ENCODE results near the gene RAB43.
"Not testable (repeated sequence)": the region's sequence is repeated elsewhere in the genome, so short reads cannot be mapped to it uniquely, and the experiment has no call there.

The RAB43 gene

GRCh38 chr3:129121792-129122411 lies at the start of gene RAB43:
Gene RAB43, minus strand, starts transcription at chr3:129121804. Its CDS starts 315 bp downstream, at chr3:129121489.
- DNase-seq, result peak; percentile 69 to 77

DNA sequence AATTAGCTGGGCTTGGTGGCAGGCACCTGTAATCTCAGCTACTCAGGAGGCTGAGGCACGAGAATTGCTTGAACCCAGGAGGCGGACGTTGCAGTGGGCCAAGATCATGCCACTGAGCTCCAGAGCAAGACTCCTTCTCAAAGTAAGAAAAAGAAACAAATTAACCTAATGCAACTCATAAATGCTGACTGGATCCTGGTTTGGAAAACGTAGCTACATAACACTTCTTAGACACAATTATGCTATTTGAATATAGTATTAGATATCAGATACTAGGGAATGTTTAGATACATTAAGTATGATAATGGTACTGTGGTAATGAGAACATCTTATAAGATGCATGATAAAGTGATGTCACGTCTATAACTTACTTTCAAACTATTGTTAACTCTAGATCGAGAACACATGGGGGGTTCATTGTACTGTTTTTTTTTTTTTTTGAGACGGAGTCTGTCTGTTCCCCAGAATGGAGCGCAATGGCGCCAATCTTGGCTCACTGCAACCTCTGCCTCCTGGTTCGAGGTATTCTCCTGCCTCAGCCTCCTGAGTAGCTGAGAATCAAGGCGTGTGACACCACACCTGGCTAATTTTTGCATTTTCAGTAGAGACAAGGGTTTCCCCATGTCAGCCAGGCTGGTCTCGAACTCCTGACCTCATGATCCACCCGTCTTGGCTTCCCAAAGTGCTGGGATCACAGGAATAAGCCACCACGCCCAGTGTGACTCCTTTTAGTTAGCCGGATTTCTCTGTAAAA lies 45.2 kb upstream of the RAB43 start:
- no peak for DNase-seq

DNA sequence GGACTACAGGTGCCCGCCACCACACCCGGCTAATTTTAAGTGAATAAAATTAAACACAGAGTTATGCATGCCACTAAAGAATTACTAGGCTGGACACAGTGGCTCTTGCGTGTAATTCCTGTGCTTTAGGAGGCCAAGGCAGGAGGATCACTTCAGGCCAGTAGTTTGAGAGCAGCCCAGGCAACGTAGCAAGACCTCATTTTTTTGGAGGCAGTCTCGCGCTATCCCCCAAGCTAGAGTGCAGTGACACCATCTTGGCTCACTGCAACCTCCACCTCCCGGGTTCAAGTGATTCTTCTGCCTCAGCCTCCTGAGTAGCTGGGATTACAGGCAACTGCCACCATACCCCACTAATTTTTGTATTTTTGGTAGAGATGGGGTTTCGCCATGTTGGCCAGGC lies 44.0 kb upstream of the RAB43 start:
- DNase-seq, result not testable (repeated sequence)

DNA sequence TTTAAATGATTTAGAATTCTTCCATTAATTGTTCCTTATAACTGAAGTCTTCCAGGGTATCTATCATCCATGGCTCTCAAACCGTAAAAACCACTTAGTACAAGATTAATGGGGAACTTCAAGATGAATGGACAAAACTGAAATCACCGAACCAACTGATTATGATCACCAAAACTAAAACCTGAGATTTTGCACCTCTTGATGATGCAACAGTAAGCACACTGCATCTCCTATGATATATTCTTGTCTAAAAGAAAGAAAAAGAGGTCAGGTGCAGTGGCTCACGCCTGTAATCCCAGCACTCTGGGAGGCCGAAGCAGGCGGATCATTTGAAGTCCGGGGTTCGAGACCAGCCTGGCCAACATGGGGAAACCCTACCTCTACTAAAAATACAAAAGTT lies 42.9 kb upstream of the RAB43 start:
- no peak for DNase-seq

DNA sequence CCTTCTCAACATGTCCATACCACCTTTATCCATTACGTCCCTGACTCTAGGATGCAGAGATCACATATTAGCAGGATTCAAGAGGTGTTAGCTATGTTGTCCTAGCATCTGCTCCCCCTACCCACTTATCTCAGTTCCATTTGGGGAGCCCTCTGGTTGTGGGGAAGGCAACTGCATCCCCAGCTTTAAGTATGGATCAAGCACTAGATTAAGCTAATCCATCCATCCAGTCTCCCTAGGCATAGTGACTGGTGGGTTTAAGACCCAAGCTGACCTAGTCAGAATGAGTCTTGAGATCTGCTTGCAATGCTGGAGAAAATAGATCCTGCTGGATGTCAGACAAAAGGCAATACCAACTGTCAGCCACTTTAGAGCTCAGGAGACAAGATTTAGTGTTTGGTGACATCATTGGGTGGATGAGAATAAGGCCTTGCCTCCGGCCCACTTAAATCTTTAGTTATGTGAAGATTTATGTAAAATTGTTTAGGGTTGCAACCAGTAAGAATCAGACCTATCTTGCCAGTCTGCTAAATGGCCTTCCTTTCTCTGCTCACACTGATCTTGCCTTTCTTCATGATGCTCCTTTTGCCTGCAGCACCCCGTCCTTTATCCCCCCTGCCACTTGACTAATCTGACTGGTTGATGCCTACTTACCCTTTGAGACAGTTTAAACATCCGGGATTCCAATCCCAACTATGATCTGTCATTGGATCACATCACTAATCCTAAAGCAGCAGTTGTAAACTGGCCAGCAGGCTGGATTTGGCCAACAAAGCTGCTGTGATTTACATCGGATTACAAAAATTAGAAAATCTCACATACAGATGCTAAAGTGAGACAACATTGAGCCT lies 41.4 kb upstream of the RAB43 start:
- DNase-seq, result no peak

- no peak for DNase-seq
These were observed 40.3 kb upstream of the RAB43 start for GRCh38 chr3:129161860-129162271.

DNA sequence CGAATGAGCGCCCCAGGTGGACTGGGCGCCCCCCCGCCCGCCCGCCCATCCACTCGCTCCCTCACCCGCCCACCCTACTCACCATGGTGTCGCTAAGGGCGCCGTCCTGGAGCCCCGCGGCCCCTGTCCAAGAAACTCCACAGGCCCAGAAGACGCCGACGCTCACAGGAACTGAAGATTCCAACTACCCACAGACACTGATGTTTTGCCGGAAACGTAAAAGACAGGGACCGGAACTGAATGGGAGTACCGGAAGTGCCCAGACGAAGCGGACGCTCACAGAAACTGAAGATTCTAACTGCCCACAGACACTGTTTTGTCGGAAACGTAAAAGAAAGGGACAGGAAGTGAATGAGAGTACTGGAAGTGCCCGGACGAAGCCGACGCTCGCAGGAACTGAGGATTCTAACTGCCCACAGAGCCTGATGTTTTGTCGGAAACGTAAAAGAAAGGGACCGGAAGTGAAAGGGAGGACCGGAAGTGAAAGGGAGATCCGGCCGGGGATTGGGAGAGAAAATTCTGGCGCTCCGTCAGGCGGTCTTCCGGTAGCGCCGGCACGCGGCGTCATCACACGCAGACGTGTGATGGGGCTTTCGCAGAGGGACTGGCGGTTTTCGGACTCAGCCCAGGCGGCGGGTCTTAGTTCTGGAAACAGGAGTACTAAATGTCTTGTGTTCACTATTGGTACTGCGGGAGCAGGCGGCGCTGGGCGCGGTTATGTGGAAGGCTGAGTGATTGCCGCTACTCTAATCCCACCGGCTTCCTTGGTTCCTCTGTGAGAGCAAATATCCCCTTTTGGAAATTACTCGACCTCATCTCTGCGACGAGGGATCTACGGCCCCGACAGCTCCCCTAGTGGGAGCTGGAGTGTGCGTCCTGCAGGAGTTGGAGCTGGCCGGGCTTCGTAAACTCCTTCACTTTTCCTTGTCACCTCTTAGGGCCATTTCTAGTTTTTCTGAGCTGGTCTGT lies 39.6 kb upstream of the RAB43 start, which contains the start of gene ISY1:
TSS of gene ISY1 (minus strand) at position 173 of the 969 bp plus-strand sequence. CDS start at position 85, 88 bp downstream.
- peak; percentile 87 to 97 for DNase-seq

GRCh38 chr3:129144786-129145185 lies 23.2 kb upstream of the RAB43 start:
- no peak for DNase-seq

DNA sequence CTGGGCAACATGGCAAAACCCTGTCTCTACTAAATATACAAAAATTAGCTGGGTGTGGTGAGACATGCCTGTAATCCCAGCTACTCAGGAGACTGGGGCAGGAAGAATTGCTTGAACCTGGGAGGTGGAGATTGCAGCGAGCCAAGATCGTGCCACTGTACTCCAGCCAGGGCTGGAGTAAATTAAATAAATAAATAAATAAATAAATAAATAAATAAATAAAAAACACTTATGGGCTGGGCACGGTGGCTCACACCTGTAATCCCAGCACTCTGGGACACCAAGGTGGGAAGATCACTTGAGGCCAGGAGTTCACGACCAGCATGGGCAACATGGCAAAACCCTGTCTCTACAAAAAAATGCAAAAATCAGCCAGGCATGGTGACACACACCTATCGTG lies 19.4 kb upstream of the RAB43 start:
- not testable (repeated sequence) for DNase-seq

- DNase-seq, result no peak
These were observed 18.3 kb upstream of the RAB43 start for GRCh38 chr3:129139911-129140310.

DNA sequence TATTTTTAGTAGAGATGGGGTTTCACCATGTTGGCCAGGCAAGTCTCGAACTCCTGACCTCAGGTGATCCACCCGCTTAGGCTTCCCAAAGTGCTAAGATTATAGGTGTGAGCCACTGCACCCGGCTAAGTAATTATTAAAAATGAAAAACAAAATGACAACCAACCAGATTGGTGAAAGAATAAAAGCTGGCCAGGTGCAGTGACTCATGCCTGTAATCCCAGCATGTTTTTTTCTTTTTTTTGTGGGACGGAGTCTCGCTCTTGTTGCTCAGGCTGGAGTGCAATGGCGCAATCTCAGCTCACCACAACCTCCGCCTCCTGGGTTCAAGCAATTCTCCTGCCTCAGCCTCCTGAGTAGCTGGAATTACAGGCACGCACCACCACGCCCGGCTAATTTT lies 14.7 kb upstream of the RAB43 start:
- not testable (repeated sequence) for DNase-seq

DNA sequence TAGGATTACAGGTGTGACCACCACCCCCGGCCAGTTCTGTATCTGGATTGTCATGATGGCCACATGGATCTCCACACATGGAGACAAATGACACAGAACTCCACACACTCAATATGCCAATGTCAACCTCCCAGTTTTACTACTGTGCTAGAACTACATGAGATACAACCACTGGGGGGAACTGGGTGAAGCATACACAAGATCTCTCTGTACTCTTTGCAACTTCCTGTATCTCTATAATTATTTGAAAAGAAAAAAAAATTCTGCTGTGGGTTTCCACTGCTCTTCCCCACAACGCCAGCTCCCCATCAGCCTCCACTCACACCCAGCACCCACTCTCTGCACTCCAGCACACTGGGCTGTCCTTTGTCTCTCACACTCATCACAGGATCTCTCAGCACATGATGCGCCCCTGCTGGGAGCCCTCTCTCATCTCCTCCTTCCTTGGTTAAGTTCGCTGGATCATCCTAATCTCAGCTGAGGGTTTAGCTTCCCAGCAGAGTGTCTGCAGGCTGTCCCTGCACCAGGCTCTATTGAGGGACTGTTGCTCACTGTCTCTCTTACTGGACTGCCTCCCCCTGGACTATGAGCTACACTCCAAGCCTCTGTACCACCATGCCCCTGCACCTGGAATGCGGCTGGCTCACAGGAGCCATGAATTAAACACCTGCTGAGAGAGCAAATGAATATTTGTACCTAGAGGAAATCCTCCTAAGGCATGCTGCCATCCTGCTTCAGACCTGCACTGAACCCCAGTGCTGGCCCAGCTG lies 10.7 kb upstream of the RAB43 start:
- DNase-seq, result no peak

DNA sequence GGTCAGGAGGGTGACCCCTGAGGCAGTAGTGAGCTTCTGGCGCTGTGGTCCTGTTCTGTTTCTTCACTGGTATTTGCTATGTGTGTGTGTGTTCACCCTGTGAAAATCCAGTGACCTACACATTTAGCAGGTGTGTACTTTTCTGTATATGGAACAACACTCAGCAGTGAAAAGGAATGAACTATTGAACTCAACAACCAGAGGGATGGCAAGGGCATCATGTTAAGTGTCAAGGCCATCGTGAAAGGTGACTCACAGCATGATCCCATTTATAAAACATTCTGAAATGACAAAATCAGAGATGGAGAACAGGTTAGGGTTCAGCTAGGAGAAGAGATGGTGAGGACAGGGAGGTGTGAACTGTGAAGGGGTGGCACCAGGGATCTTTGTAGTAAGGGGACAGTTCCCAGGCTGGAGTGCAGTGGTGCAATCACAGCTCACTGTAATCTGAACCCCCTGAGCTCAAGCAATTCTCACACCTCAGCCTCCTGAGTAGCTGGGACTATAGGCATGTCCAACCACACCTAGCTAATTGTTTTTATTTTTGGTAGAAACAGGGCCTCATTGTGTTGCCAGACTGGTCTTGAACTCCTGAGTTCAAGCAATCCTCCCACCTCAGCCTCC lies 10.0 kb upstream of the RAB43 start:
- no peak for DNase-seq

DNA sequence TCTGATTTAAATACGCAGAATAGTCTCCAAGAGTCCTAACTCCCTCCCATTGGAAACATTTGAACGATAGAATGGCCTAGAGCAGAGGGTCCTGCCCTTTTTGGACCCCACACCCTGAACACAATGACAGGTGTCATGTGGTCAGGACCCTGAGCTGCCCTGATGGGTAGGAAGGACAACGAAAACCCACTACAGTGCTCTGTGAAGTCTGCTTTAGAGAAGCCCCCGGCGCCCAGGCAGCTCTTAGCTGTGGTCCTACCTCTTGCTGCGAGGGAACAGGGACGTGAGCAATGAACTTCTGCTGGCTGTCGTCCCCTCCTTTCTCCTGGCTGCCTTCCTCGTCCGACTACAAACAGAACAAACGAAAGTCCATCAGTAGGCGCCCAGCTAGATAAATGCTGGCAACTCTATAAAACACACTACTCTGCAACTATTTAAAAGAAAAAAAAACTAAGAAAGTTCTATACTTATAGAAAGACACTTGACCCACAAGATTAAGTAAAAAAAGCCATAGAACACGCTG lies 8.7 kb upstream of the RAB43 start:
- no peak for DNase-seq

DNA sequence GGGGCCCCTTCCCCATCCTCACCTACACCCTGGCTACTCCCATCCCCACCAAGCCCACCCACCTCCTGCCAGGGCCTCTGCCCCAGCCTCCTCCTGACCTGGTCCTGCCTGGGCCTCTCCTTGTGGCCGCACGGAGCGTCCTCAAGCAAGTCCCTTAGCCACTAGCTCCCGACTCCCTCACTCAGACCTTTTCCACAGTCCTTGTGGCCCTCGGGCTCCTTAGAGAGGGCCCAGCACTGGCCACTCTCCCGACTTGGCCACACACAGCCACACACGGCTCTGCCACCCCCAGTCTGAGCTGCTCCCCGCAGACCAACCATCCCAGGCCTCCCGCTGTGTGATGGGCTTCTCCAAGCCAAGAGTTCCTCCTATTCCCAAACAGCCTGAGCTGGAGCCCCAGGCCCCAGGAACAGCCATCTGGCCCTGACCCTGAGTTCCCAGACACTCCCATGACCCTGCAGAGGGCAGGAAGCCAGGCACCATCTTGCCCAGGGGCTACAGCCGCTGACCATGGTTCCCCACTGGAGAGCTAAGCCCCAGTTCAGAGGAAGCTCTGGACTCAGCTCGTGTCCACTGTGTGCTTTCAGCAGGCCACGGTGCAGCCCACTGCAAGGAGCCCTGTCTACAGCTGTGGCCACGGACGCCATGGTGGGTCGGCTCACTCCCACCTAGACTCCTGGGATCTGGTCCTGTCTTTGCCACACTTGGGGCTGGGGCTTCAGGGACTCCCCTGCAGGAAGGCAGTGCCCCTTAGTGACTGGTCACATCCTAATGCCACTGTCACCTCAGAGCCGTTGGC lies 7.0 kb upstream of the RAB43 start:
- DNase-seq, result no peak

DNA sequence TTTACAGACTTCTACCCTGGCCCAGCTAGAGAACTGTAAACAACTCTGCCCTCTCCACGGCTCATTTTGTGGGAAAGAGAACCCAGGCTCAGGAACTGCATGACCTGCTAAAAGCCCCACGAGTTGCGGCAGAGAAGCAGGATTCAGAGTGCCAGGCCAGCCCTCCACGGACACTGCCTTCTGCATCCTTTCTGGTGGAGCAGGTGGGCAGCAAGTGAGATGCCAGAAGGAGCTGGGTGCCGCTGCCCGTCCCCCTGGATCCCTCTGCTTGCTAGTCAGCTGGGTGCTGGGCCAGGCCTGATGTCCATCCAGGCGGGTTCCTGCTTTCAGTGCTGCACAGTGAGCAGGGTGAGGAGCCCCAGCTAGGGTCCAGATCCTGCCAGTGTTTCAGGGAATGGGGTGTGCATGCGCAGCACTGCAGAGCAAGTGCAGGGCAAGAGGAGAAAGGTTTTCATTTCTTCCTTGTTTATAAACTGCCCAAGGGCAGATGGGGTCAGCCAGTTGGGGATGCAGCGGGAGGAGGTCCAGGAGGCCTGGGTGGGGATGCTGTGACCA lies 5.2 kb upstream of the RAB43 start:
- no peak for DNase-seq

DNA sequence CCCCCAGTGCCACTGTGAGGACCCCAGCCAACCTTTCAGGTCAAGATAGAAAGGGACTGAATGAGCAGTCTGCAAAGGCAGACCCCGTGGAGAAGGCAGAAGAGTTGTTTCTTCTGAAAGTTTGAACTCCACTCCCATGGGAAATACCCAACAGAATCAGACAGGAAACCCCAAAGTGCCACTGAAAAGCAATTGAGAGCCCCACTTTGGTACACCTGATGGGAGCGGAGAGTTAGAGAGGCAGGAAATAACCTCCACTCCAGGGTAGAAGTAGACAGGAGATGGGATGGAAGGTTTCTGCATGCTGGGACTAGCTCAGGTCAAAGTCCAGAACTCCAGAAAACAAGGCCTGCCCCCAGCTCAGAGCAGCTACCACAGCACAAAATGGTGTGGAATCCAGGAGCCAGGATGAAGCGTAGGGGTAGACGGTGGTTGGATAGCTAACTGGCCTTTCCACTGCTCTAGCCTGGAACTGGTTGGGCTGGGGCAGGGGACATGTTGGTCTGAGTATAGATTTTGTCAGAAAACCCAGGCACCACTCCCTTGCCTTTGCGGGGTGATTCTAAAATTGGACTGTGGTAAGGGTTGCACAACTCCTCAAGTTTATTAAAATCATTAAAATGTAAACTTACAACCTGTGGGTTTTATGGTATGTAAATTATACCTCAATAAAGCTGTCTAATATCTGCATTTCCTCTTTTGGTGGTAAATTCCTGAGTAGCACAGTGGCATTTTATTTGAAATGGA lies 1.9 kb upstream of the RAB43 start:
- no peak for DNase-seq

DNA sequence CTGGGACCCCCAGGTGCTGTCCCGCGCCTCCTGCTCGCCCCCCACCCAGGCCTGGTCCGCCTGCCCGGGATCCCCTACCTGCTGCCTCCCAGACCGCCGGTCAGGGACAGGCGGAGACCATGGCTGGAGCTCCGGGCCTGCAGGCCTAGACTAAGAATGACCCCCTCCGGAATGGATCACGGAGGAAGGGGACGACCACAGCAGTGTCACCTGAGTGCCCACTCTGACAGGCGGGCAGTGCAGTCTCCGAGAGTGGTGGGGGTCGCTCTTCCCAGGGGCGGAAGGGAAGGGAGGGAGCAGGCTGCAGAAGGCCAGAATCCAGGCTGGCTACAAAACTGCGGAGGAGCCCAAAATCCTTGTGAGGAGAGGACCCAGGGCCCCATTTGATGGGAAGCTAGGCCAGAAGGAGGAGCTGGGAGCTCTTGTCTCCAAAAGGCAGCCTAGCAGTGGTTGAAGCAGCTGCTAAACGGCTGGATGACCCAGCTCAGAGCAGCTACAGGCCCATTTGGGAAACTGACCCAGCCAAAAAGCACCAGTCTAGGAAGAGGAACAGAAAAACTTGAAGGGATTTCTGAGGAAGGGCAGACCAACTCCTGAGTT lies 908 bp upstream of the RAB43 start:
- no peak for DNase-seq

Data from hippocampal formation (tissue), 2 donors.